T-helper 2 cell treated with Interferon-gamma antibody and Interleukin-4, amounts not matched to agents 5 μg/mL and 100 μg/mL, for 36 hours (primary cell): ENCODE measurements around the gene TANC2.
A peak's percentile ranks its signal among the peaks of the same experiment; 100 is the strongest.

Source experiments
- DNase-seq: peaks from one replicate; pipeline ENCODE4 v3.0.0; 2021; ENCODE audit warnings: low spot score
- H3K27ac Mint-ChIP-seq: one replicate; pipeline ENCODE4 v1.8.0; 2021; ENCODE audit warnings: mild to moderate bottlenecking, mixed read lengths
- H3K27me3 Mint-ChIP-seq: one replicate; pipeline ENCODE4 v1.8.0; 2021; ENCODE audit warnings: low read depth, mixed read lengths
- H3K36me3 Mint-ChIP-seq: one replicate; pipeline ENCODE4 v1.8.0; 2021; ENCODE audit warnings: low read depth, mixed read lengths
- H3K4me1 Mint-ChIP-seq: one replicate; pipeline ENCODE4 v1.8.0; 2021; ENCODE audit warnings: low read depth, mixed read lengths
- H3K4me3 Mint-ChIP-seq: one replicate; pipeline ENCODE4 v1.8.0; 2022; ENCODE audit warnings: mild to moderate bottlenecking, moderate library complexity, mixed read lengths
- H3K9me3 Mint-ChIP-seq: one replicate; pipeline ENCODE4 v1.8.0; 2021; ENCODE audit warnings: mixed read lengths

The TANC2 gene

GRCh38 chr17:62937606-62938005 lies 28.4 kb upstream of the TANC2 start:
- Mint-ChIP-seq H3K36me3 (no peaks in the 10 kb centered on the region), H3K4me3 (no peak overlapping the region), H3K9me3 (peaks cover 18% of the 10 kb centered on the region), H3K27ac (no peak overlapping the region), H3K27me3 (peaks cover 24% of the 10 kb centered on the region), H3K4me1 (no peaks in the 10 kb centered on the region)
- DNase-seq = no peak

- no peaks in the 10 kb centered on the region for H3K36me3 Mint-ChIP-seq
- H3K4me1 Mint-ChIP-seq = no peaks in the 10 kb centered on the region
- no peak overlapping the region for H3K27ac Mint-ChIP-seq
- DNase-seq = no peak
- H3K27me3 Mint-ChIP-seq = peaks cover 20% of the 10 kb centered on the region
- H3K9me3 Mint-ChIP-seq = peaks cover 18% of the 10 kb centered on the region
- H3K4me3 Mint-ChIP-seq = no peak overlapping the region
These were observed 24.6 kb upstream of the TANC2 start for GRCh38 chr17:62941358-62941991.

GRCh38 chr17:62948370-62948769 lies 17.7 kb upstream of the TANC2 start:
- no peak for DNase-seq
- no peak overlapping the region for H3K27ac Mint-ChIP-seq
- H3K9me3 Mint-ChIP-seq = no peaks in the 10 kb centered on the region
- H3K27me3 Mint-ChIP-seq = peaks cover 13% of the 10 kb centered on the region
- H3K36me3 Mint-ChIP-seq = no peaks in the 10 kb centered on the region
- no peaks in the 10 kb centered on the region for H3K4me1 Mint-ChIP-seq
- H3K4me3 Mint-ChIP-seq = no peak overlapping the region

GRCh38 chr17:62949036-62949435 lies 17.0 kb upstream of the TANC2 start:
- peaks cover 9% of the 10 kb centered on the region for H3K27me3 Mint-ChIP-seq
- no peaks in the 10 kb centered on the region for H3K9me3 Mint-ChIP-seq
- no peaks in the 10 kb centered on the region for H3K36me3 Mint-ChIP-seq
- H3K4me1 Mint-ChIP-seq = no peaks in the 10 kb centered on the region
- no peak overlapping the region for H3K4me3 Mint-ChIP-seq
- H3K27ac Mint-ChIP-seq = no peak overlapping the region
- DNase-seq = no peak

- no peak overlapping the region for H3K27ac Mint-ChIP-seq
- no peaks in the 10 kb centered on the region for H3K36me3 Mint-ChIP-seq
- DNase-seq = no peak
- no peaks in the 10 kb centered on the region for H3K9me3 Mint-ChIP-seq
- H3K27me3 Mint-ChIP-seq = peaks cover 9% of the 10 kb centered on the region
- no peaks in the 10 kb centered on the region for H3K4me1 Mint-ChIP-seq
- no peak overlapping the region for H3K4me3 Mint-ChIP-seq
These were observed 16.0 kb upstream of the TANC2 start for GRCh38 chr17:62950067-62950466.

GRCh38 chr17:62955841-62956352 lies 10.1 kb upstream of the TANC2 start:
- Mint-ChIP-seq H3K9me3 (no peaks in the 10 kb centered on the region), H3K27ac (no peak overlapping the region), H3K4me1 (no peaks in the 10 kb centered on the region), H3K4me3 (no peak overlapping the region), H3K36me3 (no peaks in the 10 kb centered on the region), H3K27me3 (peaks cover 17% of the 10 kb centered on the region)
- no peak for DNase-seq

- no peak for DNase-seq
- Mint-ChIP-seq H3K27ac (no peak overlapping the region), H3K4me1 (peaks cover 19% of the 10 kb centered on the region), H3K36me3 (no peaks in the 10 kb centered on the region), H3K27me3 (peaks cover 60% of the 10 kb centered on the region), H3K9me3 (no peaks in the 10 kb centered on the region), H3K4me3 (no peak overlapping the region)
These were observed 2.7 kb upstream of the TANC2 start for GRCh38 chr17:62963296-62963695.

GRCh38 chr17:62964506-62964905 lies 1.5 kb upstream of the TANC2 start:
- Mint-ChIP-seq H3K4me1 (peaks cover 23% of the 10 kb centered on the region), H3K4me3 (no peak overlapping the region), H3K36me3 (no peaks in the 10 kb centered on the region), H3K9me3 (no peaks in the 10 kb centered on the region), H3K27ac (no peak overlapping the region), H3K27me3 (peaks cover 71% of the 10 kb centered on the region)
- DNase-seq = no peak

- DNase-seq = no peak
- Mint-ChIP-seq H3K27me3 (peaks cover 68% of the 10 kb centered on the region), H3K9me3 (no peaks in the 10 kb centered on the region), H3K27ac (peak overlapping the region; percentile 84), H3K36me3 (no peaks in the 10 kb centered on the region), H3K4me1 (peaks cover 23% of the 10 kb centered on the region), H3K4me3 (peak overlapping the region; percentile 88)
These were observed 805 bp upstream of the TANC2 start for GRCh38 chr17:62965174-62965685.

GRCh38 chr17:62966426-62967204 lies 580 bp downstream of the TANC2 start:
- Mint-ChIP-seq H3K27ac (no peak overlapping the region), H3K4me1 (peaks cover 23% of the 10 kb centered on the region), H3K36me3 (no peaks in the 10 kb centered on the region), H3K27me3 (peaks cover 65% of the 10 kb centered on the region), H3K9me3 (no peaks in the 10 kb centered on the region), H3K4me3 (peak overlapping the region; percentile 82)
- no peak for DNase-seq

- Mint-ChIP-seq H3K4me3 (peak overlapping the region; percentile 82), H3K36me3 (no peaks in the 10 kb centered on the region), H3K27ac (peak overlapping the region; percentile 47), H3K4me1 (peaks cover 23% of the 10 kb centered on the region), H3K9me3 (no peaks in the 10 kb centered on the region), H3K27me3 (peaks cover 62% of the 10 kb centered on the region)
- DNase-seq = no peak
These were observed 1.1 kb downstream of the TANC2 start for GRCh38 chr17:62967205-62967529.

- no peaks in the 10 kb centered on the region for H3K36me3 Mint-ChIP-seq
- H3K4me3 Mint-ChIP-seq = peak overlapping the region; percentile 40
- H3K4me1 Mint-ChIP-seq = peaks cover 23% of the 10 kb centered on the region
- no peaks in the 10 kb centered on the region for H3K9me3 Mint-ChIP-seq
- H3K27ac Mint-ChIP-seq = no peak overlapping the region
- peak; percentile 40 for DNase-seq
- peaks cover 57% of the 10 kb centered on the region for H3K27me3 Mint-ChIP-seq
These were observed 2.4 kb downstream of the TANC2 start for GRCh38 chr17:62968445-62968923.

- Mint-ChIP-seq H3K27me3 (peaks cover 42% of the 10 kb centered on the region), H3K36me3 (no peaks in the 10 kb centered on the region), H3K4me3 (no peak overlapping the region), H3K4me1 (peaks cover 16% of the 10 kb centered on the region), H3K27ac (no peak overlapping the region), H3K9me3 (no peaks in the 10 kb centered on the region)
- DNase-seq = no peak
These were observed 4.6 kb downstream of the TANC2 start for GRCh38 chr17:62970610-62971009.

- no peak overlapping the region for H3K4me3 Mint-ChIP-seq
- H3K9me3 Mint-ChIP-seq = no peaks in the 10 kb centered on the region
- peaks cover 38% of the 10 kb centered on the region for H3K27me3 Mint-ChIP-seq
- no peak for DNase-seq
- no peak overlapping the region for H3K27ac Mint-ChIP-seq
- no peaks in the 10 kb centered on the region for H3K36me3 Mint-ChIP-seq
- peaks cover 14% of the 10 kb centered on the region for H3K4me1 Mint-ChIP-seq
These were observed 5.8 kb downstream of the TANC2 start for GRCh38 chr17:62971853-62972252.
